Keratinocyte (primary cell): ENCODE data around the gene OSR1. TPM values are rescaled to one million over a fixed set of nuclear protein-coding genes. Genes with fewer than 3 reads are reported as not detected.

Experiments
- DNase-seq: peaks from one replicate; pipeline ENCODE4 v3.0.0-alpha.2; 2011; ENCODE audit warnings: low read depth, missing footprints, low spot score
- FAIRE-seq: peaks from 2 replicates; lab custom pipeline; 2011; peaks lifted over from hg19 to GRCh38; lab: Jason Lieb, UNC
- H2AFZ ChIP-seq: 2 replicates; pipeline ENCODE4 v1.6.0; 2012; ENCODE audit warnings: low read length, control low read depth, inconsistent platforms; ENCODE audit not compliant: control insufficient read depth
- H3K27ac ChIP-seq: 2 replicates; pipeline ENCODE4 v1.5.1; 2011; ENCODE audit warnings: low read length; ENCODE audit not compliant: control insufficient read depth, insufficient read depth
- H3K27me3 ChIP-seq: 3 replicates; pipeline ENCODE4 v1.6.0; 2011; ENCODE audit warnings: low read length; ENCODE audit not compliant: control insufficient read depth, insufficient read depth; ENCODE audit errors: extremely low read depth
- H3K36me3 ChIP-seq, 2 experiments: 2 replicates in 1 of 2; 3 replicates in 1 of 2; pipeline ENCODE4 v1.5.1; 2011; ENCODE audit warnings: low read length in 2 of 2, mild to moderate bottlenecking in 1 of 2; ENCODE audit not compliant: control insufficient read depth in 2 of 2, insufficient read depth in 2 of 2; ENCODE audit errors: extremely low read depth in 1 of 2
- H3K4me1 ChIP-seq: 3 replicates; pipeline ENCODE4 v1.5.1; 2011; ENCODE audit warnings: low read length; ENCODE audit not compliant: control insufficient read depth, insufficient read depth; ENCODE audit errors: extremely low read depth
- H3K4me2 ChIP-seq: 3 replicates; pipeline ENCODE4 v1.6.0; 2011; ENCODE audit warnings: low read depth, low read length; ENCODE audit not compliant: control insufficient read depth, insufficient read depth; ENCODE audit errors: extremely low read depth
- H3K4me3 ChIP-seq, 3 experiments: fragments of 200-600 bp in 1 of 3; sonication (generic) in 1 of 3; 2 replicates in 2 of 3; 3 replicates in 1 of 3; pipeline ENCODE4 v1.5.1; 2011 to 2016; ENCODE audit warnings: low read length in 3 of 3, mild to moderate bottlenecking in 3 of 3, control low read depth in 2 of 3, inconsistent platforms in 1 of 3, low read depth in 1 of 3, mixed read lengths in 1 of 3, mixed run types in 1 of 3, moderate library complexity in 1 of 3; ENCODE audit not compliant: control insufficient read depth in 2 of 3, insufficient read depth in 2 of 3; ENCODE audit errors: extremely low read depth in 1 of 3
- H3K79me2 ChIP-seq: 2 replicates; pipeline ENCODE4 v1.6.0; 2012; ENCODE audit warnings: low read length; ENCODE audit not compliant: control insufficient read depth, insufficient read depth
- H3K9ac ChIP-seq: 3 replicates; pipeline ENCODE4 v1.6.0; 2011; ENCODE audit warnings: low read length; ENCODE audit not compliant: control insufficient read depth, insufficient read depth; ENCODE audit errors: extremely low read depth
- H3K9me1 ChIP-seq: 3 replicates; pipeline ENCODE4 v1.6.0; 2011; ENCODE audit warnings: low read length; ENCODE audit not compliant: control insufficient read depth, insufficient read depth; ENCODE audit errors: extremely low read depth
- H3K9me3 ChIP-seq: 2 replicates; pipeline ENCODE4 v1.5.1; 2012; ENCODE audit warnings: low read depth, low read length; ENCODE audit not compliant: control insufficient read depth
- H4K20me1 ChIP-seq: 3 replicates; pipeline ENCODE4 v1.6.0; 2011; ENCODE audit warnings: low read length; ENCODE audit not compliant: control insufficient read depth, insufficient read depth; ENCODE audit errors: extremely low read depth
- EZH2 ChIP-seq: IDR thresholded peaks from one replicate; pipeline ENCODE4 v1.6.1; 2012; ENCODE audit warnings: inconsistent platforms, mild to moderate bottlenecking, low read length, moderate library complexity
- dilution Hi-C: fragments of 300-500 bp; cut with MboI; formaldehyde crosslinking; loops from one replicate; pipeline ENCODE4 v1.7.0; 2020; ENCODE audit warnings: low sequenced_read_pairs; ENCODE audit not compliant: extremely low pct_ligation_motif_present
- polyA plus RNA-seq, 5 experiments: library from polyadenylated mRNA; depleted of rRNA in 3 of 5; stranded (reverse) in 3 of 5; stranded (forward) in 1 of 5; unstranded in 1 of 5; fragments of >200 nt; gene quantifications; 1 replicate in 1 of 5; 2 replicates in 3 of 5; 3 replicates in 1 of 5; pipeline versions ENCODE4 v1.2.1 to v1.2.3, GENCODE V29; 2011 to 2012; ENCODE audit warnings: missing spikeins in 2 of 5, low read depth in 1 of 5, low replicate concordance in 1 of 5
- TF ChIP-seq, protein P1 (sequence below), 3 experiments: IDR thresholded peaks in 1 of 3; conservative IDR thresholded peaks in 1 of 3; optimal IDR thresholded peaks in 1 of 3; 2 replicates in 2 of 3; 3 replicates in 1 of 3; pipeline versions ENCODE3 to v1.5.1; 2011; ENCODE audit warnings: low read length in 3 of 3, mild to moderate bottlenecking in 3 of 3, moderate library complexity in 2 of 3, control low read depth in 1 of 3, inconsistent platforms in 1 of 3; ENCODE audit not compliant: insufficient read depth in 2 of 3; ENCODE audit errors: extremely low read depth in 1 of 3

The OSR1 gene
- polyA plus RNA-seq, 1 donor (not counting 4 experiments of a cell fraction or from before 2014, with no cell fraction given), result 0.09 TPM

- Histone ChIP-seq H3K9me3 (no peaks in the 10 kb centered on the region), H4K20me1 (no peaks in the 10 kb centered on the region), H3K27me3 (peaks cover 58% of the 10 kb centered on the region), H2AFZ (peak overlapping the region; percentile 13), H3K4me2 (peak overlapping the region; percentile 45), H3K9me1 (no peaks in the 10 kb centered on the region), H3K27ac (no peak overlapping the region), H3K79me2 (peaks cover 9% of the 10 kb centered on the region), H3K4me3 (peak overlapping the region in 2 of 3 experiments; percentile 30 to 50), H3K36me3 (no peaks in the 10 kb centered on the region), H3K9ac (no peak overlapping the region), H3K4me1 (peaks cover 14% of the 10 kb centered on the region)
- TF ChIP-seq EZH2, result peak; percentile 87
- TF ChIP-seq, protein P1, sequence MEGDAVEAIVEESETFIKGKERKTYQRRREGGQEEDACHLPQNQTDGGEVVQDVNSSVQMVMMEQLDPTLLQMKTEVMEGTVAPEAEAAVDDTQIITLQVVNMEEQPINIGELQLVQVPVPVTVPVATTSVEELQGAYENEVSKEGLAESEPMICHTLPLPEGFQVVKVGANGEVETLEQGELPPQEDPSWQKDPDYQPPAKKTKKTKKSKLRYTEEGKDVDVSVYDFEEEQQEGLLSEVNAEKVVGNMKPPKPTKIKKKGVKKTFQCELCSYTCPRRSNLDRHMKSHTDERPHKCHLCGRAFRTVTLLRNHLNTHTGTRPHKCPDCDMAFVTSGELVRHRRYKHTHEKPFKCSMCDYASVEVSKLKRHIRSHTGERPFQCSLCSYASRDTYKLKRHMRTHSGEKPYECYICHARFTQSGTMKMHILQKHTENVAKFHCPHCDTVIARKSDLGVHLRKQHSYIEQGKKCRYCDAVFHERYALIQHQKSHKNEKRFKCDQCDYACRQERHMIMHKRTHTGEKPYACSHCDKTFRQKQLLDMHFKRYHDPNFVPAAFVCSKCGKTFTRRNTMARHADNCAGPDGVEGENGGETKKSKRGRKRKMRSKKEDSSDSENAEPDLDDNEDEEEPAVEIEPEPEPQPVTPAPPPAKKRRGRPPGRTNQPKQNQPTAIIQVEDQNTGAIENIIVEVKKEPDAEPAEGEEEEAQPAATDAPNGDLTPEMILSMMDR (optimal IDR thresholded peaks at IDR 0.05 in 1 of 3, IDR thresholded peaks at IDR 0.05 in 1 of 3, conservative IDR thresholded peaks at IDR 0.05 in 1 of 3; ENCODE audit: extremely low read depth in 1 of 3, insufficient read depth in 2 of 3, low read length in 3 of 3), result no peak
- DNase-seq (no peak), FAIRE-seq (peak; percentile 44)
- dilution Hi-C loops, result loop anchor here (25.0 kb wide), 1 partner anchor 511 kb away; no protein-coding TSS in a partner anchor
Observed at GRCh38 chr2:19350678-19351401, 7.6 kb downstream of the OSR1 start.

- dilution Hi-C loops, result loop anchor here (25.0 kb wide), 1 partner anchor 512 kb away; no protein-coding TSS in a partner anchor
- peaks cover 10% of the 10 kb centered on the region for H3K79me2 ChIP-seq
Observed at GRCh38 chr2:19349911-19350677, 8.3 kb downstream of the OSR1 start.

More at GRCh38 chr2:19349911-19350677, 8.3 kb downstream of the OSR1 start:
- Histone ChIP-seq H3K36me3 (no peaks in the 10 kb centered on the region), H3K9me1 (no peaks in the 10 kb centered on the region), H3K27me3 (peaks cover 51% of the 10 kb centered on the region), H3K4me2 (peak overlapping the region; percentile 45), H3K27ac (no peak overlapping the region), H2AFZ (peak overlapping the region; percentile 55), H3K9ac (no peak overlapping the region), H4K20me1 (no peaks in the 10 kb centered on the region), H3K9me3 (no peaks in the 10 kb centered on the region), H3K4me1 (peaks cover 14% of the 10 kb centered on the region), H3K4me3 (peak overlapping the region in 2 of 3 experiments; percentile 30 to 50)
- DNase-seq, result no peak
- no peak for FAIRE-seq
- TF ChIP-seq EZH2, result no peak
- TF ChIP-seq, protein P1 (optimal IDR thresholded peaks at IDR 0.05 in 1 of 3, IDR thresholded peaks at IDR 0.05 in 1 of 3, conservative IDR thresholded peaks at IDR 0.05 in 1 of 3; ENCODE audit: extremely low read depth in 1 of 3, insufficient read depth in 2 of 3, low read length in 3 of 3), result peak; percentile 59 to 84 (median 80)
